ENCODE results near the gene MSI2.

GRCh38 chr17:57538736-57539456, 282.6 kb downstream of the MSI2 start:
- no peak for TF ChIP-seq POLR2A (IDR thresholded peaks at IDR 0.05)
- no peak for TF ChIP-seq CTCF (IDR thresholded peaks at IDR 0.05)

Data from adrenal gland (tissue), 5 donors.